HG03060 (cell line): ENCODE results near the gene EBPL.
"Not testable (repeated sequence)": the region's sequence is repeated elsewhere in the genome, so short reads cannot be mapped to it uniquely, and the experiment has no call there.

ENCODE experiments used
- ATAC-seq: cut with Tn5 transposase; IDR thresholded peaks from one replicate; pipeline ENCODE4 v1.9.1; 2021; ENCODE audit warnings: low read depth, moderate number of reproducible peaks; ENCODE audit not compliant: unreplicated experiment

The EBPL gene

GRCh38 chr13:49690995-49691784 is at the start of gene EBPL:
TSS of gene EBPL (minus strand) at chr13:49691486. CDS start at chr13:49691424, 62 bp downstream.
- ATAC-seq = peak; percentile 51

- no peak for ATAC-seq
Measured at GRCh38 chr13:49740870-49741269, 49.6 kb upstream of the EBPL start.

GRCh38 chr13:49739498-49740187 is 48.4 kb upstream of the EBPL start:
- ATAC-seq = no peak

- no peak for ATAC-seq
Measured at GRCh38 chr13:49733181-49733951, 42.1 kb upstream of the EBPL start.

- no peak for ATAC-seq
Measured at GRCh38 chr13:49731766-49732165, 40.5 kb upstream of the EBPL start.

GRCh38 chr13:49716615-49717014 is 25.3 kb upstream of the EBPL start:
- no peak for ATAC-seq

GRCh38 chr13:49714757-49715156 is 23.5 kb upstream of the EBPL start:
- ATAC-seq = no peak

GRCh38 chr13:49711218-49711863 is 20.1 kb upstream of the EBPL start:
- no peak for ATAC-seq

GRCh38 chr13:49704264-49704663 is 13.0 kb upstream of the EBPL start:
- ATAC-seq = not testable (repeated sequence)

GRCh38 chr13:49701491-49701890 is 10.2 kb upstream of the EBPL start:
- ATAC-seq = no peak

- ATAC-seq = no peak
Measured at GRCh38 chr13:49697468-49697867, 6.2 kb upstream of the EBPL start.

- ATAC-seq = no peak
Measured at GRCh38 chr13:49694446-49694845, 3.2 kb upstream of the EBPL start.

GRCh38 chr13:49693877-49694276 is 2.6 kb upstream of the EBPL start:
- ATAC-seq = no peak

- no peak for ATAC-seq
Measured at GRCh38 chr13:49693191-49693733, 2.0 kb upstream of the EBPL start.

GRCh38 chr13:49690133-49690994 is 922 bp downstream of the EBPL start:
- ATAC-seq = peak; percentile 28

GRCh38 chr13:49683489-49683888 is 7.8 kb downstream of the EBPL start:
- ATAC-seq = no peak

- no peak for ATAC-seq
Measured at GRCh38 chr13:49681842-49682435, 9.3 kb downstream of the EBPL start.

- no peak for ATAC-seq
Measured at GRCh38 chr13:49679246-49679645, 12.0 kb downstream of the EBPL start.
